SH-SY5Y (cell line): ENCODE results near the gene CEMIP.

Experiments
- GATA2 ChIP-seq: IDR thresholded peaks from 2 replicates; pipeline ENCODE4 v1.6.1; 2011; ENCODE audit warnings: mild to moderate bottlenecking, low read depth, low read length
- GATA3 ChIP-seq: IDR thresholded peaks from 2 replicates; pipeline ENCODE4 v1.6.1; 2011; ENCODE audit warnings: low read depth, mild to moderate bottlenecking, low read length, moderate library complexity

Gene CEMIP

DNA sequence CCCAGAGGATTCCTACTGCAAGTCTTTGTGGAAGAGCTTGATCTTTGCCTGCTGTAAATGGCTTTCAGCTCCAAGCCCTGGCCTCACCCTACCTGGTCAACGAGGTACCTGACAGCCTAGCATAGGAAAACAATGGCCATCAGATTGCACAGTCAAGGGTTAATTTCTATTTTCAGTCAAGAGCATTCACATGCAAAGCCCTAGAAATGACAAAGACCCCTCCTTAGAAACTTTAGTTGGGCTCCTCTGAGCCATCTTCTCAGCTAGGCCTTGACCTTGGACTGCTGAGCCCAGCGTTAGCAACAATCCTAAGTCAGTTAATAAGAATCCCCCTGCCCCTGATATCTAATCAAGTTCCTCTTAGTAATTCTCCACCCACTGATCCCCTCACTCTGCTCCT lies 192.0 kb downstream of the CEMIP start:
- TF ChIP-seq GATA2: no peak
- no peak for TF ChIP-seq GATA3

DNA sequence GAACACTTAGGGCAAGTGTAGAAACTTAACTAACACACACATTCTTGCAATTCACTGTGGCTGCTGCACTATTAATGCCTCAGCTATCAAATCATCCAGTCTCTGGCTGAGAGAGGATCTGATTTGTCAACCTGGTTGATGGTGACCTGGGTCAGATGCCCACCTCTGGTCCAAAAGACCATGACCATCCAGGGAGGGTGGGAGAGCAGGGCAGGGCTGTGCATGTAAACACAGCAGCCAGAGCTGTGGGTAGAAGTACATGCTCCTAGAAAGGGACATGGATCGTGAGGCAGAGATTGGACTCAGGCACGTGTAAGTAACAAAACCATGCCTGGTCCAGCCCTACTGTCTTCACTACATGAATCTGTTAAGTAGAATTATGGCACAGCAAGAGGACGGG lies 193.1 kb downstream of the CEMIP start:
- no peak for TF ChIP-seq GATA3
- no peak for TF ChIP-seq GATA2

DNA sequence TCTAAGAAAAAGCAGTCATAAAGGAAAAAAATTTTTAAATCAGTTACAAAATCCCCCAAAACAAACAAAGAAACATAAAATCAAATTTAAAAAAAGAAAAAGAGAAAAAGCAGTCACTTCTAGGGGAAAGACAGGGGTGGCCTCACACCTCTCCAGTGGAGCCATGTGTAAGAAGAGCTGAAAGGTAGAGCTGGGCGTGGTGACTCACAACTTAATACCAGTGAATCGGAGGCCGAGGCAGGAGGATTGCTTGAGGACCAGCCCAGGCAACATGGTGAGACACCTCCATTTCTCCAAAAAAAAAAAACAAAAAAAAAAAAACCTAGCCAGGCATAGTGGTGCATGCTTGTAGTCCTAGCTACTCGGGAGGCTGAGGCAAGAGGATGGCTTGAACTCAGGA lies 195.7 kb downstream of the CEMIP start:
- no peak for TF ChIP-seq GATA3
- no peak for TF ChIP-seq GATA2

DNA sequence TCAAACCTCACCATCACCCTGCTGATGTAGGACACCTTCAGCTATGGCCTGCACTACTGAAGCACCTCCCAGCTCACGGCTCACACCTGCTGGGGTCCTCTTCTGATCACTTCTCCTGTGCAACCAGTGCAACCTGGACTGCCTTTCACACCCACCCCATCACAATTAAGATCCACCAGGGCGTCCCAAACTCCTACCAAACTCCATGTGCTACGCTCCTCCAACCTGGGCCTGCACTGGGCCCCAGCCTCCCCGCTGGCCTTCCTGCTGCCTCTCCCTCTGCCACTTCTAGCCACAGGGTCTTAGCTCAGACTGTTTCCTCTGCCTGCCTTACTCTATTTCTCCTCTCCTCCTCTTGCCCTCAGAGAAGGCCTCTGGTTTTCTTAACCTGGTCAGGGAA lies 197.7 kb downstream of the CEMIP start:
- no peak for TF ChIP-seq GATA2
- TF ChIP-seq GATA3: no peak

DNA sequence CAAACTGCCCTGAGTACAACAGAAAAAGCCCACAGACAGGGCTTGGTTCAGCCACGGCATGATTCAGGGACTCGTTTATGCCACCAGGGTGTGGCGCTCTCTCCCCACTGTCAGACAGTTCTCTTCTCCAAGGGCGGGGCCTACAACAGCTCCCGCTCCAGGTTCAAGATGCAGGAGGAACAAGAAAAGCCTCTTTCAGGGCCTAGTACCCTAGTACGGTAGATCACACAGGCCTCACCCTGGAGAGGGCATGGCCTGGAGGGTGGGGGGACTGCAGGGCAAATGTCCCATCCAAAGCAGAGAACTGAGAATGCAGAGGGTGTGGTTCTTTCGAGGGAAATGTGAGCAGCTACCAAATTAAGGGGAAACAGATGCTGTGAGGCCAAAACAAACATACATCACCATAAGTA lies 198.5 kb downstream of the CEMIP start:
- TF ChIP-seq GATA3 (no peak), GATA2 (no peak)

DNA sequence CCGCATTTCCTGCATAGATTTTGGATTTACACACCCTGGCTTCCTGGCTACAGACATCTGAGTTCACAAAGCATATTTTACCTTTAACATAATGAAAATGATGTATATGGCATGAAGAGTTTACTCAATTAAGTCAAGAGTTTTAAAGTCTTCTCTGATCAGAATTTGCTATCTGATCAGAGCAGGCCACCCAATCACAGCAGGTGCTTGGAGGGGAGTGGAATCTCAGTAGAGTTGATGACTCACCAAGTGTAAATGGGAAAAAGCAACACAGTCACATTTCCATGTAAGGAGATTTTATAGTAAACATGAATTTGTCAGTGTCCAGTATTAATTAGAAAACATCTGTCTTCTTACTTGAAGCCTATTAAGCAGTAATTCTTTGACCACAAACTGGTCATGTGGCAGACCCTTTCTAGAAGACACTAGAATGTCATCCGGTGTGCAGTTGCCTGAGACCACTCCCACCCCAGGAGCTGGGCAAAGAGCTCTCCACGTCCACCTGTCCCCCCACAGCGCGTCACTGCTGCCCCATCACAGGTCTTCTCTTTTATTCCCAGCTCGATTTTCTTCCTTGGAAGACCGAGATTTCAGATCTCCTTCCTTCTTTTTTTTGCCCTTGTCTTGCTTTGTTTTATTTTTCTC lies 199.6 kb downstream of the CEMIP start:
- TF ChIP-seq GATA3 (no peak), GATA2 (no peak)

DNA sequence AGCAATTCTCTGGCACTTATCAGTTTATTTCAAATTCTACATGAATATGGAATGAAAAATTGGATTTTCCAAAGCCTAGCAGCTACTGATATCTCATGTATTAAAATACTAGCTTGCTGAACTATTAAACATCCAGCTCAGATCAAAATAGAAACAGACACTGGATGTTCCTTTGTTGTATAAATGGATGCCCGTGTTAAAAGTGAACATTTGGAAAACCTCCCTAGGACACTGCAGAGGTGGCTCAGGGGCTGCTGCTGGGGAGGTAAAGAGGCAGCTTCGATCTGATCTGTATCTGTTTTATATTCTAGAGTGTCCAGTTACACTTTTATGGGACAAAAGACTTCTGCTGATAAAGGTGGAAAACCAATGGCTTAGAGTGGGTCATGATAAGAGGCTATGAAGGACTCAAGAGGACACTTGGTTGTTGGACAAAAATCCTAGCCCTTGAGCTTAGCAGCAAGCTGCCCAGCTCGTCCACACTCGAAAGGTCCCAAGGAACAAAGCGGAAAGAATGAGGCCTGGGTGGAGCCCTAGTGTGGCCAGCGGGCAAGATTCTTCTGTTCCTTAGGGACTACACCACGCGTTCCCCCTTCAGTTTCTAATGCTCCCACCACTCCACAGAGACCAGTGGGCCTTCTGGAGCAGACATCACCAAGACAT lies 200.5 kb downstream of the CEMIP start:
- TF ChIP-seq GATA3 (no peak), GATA2 (no peak)

DNA sequence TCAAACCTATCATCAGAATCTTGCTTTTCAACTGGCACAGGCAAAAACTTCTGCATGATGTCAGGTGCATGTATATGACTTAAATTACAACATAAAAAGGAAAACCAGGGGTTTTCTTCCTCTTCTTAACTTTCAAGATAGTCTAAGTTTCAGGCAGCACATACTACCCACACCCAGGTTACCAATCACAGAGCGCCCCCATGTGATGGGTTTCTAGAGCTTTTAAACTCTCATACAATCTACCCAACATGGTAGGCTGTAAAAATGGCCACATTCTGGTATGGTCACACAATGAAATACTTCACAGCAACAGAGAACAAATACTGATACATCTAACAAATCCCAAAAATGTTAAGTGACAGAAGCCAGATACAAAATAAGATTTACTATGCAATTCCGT lies 203.0 kb downstream of the CEMIP start:
- TF ChIP-seq GATA2: no peak
- TF ChIP-seq GATA3: no peak

DNA sequence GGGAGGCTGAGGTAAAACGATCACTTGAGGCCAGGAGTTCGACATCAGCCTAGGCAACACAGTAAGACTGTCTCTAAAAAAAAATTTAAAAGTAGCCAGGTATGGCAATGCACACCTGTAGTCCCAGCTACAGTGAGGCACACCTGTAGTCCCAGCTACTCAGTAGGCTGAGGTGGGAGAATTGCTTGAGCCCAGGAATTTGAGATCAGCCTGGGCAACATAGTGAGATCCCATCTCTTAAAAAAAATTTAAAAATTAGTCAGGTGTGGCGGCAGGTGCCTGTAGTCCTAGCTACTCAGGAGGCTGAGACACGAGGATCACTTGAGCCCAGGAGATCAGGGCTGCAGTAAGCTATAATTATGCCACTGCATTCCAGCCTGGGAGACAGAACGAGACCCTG lies 203.7 kb downstream of the CEMIP start:
- TF ChIP-seq GATA2 (no peak), GATA3 (no peak)

DNA sequence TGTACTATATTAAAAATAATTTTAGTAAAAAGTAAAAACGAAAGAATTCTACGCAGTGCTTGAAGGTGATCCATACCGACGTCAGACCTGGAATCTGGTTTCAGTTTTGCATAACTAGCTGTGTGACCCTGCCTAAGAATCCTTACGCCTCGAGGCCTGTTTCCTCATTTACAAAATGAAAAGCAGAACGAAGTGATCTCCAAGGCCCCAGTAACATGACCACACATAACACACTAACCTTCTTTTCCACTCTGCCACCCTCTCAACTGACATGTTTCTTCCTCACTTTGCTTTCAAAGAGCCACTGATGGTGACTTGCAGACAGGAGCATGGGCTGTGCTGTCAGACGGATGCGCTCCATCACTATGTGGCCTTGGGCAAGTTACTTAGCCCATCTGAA lies 205.7 kb downstream of the CEMIP start:
- TF ChIP-seq GATA2 (no peak), GATA3 (no peak)

DNA sequence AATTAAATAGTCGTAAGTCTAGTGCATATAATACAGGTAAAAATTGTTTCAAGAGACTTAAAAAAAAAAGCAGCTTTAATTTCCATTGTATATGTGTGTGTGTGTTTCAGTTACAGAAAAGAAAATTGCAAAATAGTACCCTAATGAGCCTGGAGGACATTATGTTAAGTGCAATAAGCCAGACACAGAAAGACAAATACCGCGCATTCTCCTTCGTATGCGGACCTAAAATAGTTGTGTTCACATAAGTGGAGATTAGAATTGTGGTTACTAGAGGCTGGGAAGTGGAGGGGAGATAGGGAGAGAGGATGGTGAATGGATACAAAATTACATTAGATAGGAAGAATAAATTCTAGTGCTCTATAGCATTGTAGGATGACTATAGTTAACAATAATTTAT lies 206.8 kb downstream of the CEMIP start:
- TF ChIP-seq GATA2 (no peak), GATA3 (no peak)

DNA sequence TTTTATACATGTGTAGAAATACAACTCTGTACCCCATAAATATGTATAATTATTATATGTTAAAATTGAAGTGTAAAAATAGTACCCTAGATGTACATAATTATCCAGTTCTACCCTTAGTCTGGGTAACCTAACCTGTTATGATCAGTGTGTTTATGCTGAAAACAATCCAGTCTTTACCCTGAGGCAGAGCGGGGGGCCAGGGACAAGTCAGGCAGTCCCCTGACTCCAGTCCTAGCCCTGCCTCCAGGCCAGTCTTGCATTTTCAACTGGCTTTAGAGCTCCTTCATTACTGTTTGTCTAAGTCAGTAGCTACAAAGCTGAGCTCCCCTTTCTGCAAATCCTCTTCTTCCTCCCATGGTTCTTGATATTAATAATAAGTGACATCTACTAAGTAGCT lies 207.3 kb downstream of the CEMIP start:
- TF ChIP-seq GATA2 (no peak), GATA3 (no peak)

DNA sequence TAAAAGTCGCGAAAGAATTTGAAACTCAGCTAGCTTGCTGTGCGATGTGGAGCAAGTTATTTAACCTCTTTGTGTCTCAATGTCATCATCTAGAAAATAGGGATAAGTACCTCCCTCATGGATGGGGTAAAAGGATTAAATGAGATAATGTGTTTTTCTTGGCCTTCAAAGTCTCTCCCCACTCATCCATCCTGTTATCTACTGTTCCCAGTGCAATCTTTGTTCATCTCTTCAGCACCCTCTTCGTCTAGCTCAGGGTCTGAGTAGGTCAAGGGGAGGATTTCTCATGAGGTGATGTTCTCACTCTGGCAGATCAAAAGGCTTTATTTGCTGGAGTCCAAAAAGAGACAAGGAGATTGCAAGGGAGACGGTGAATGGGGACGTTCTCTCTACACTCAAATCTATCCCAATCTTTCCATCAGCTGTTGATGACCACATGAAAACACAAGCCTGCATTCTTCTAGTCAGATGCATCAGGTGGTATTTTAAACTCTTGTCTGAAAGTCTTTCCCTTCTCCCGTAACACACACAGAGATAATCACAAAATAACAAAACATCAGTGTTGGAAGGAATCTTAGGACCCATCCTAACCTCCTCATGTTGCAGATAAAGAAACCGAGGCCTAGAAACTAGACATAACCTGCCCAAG lies 209.1 kb downstream of the CEMIP start:
- TF ChIP-seq GATA3: no peak
- TF ChIP-seq GATA2: no peak

DNA sequence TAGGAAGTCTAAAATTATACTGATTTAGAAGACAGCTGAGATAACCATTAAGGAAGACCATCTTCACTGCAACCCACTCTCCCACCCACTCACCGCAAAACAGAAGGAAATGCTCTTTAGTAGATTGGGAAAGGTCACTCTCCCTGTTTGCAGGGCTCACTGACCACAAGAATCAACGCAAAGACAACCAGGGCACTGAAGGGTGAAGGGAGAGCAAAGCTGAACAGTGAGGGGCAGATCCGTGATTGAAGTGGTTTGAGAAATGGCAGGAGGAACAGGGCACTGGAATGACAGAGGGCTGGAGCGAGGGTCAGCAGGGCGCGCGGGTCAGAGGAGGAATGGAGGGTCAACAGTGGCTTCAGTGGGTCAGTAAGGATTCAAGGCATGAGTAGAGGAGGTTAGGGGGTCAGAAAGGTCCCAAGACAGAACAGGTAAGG lies 209.9 kb downstream of the CEMIP start:
- TF ChIP-seq GATA2 (no peak), GATA3 (no peak)

DNA sequence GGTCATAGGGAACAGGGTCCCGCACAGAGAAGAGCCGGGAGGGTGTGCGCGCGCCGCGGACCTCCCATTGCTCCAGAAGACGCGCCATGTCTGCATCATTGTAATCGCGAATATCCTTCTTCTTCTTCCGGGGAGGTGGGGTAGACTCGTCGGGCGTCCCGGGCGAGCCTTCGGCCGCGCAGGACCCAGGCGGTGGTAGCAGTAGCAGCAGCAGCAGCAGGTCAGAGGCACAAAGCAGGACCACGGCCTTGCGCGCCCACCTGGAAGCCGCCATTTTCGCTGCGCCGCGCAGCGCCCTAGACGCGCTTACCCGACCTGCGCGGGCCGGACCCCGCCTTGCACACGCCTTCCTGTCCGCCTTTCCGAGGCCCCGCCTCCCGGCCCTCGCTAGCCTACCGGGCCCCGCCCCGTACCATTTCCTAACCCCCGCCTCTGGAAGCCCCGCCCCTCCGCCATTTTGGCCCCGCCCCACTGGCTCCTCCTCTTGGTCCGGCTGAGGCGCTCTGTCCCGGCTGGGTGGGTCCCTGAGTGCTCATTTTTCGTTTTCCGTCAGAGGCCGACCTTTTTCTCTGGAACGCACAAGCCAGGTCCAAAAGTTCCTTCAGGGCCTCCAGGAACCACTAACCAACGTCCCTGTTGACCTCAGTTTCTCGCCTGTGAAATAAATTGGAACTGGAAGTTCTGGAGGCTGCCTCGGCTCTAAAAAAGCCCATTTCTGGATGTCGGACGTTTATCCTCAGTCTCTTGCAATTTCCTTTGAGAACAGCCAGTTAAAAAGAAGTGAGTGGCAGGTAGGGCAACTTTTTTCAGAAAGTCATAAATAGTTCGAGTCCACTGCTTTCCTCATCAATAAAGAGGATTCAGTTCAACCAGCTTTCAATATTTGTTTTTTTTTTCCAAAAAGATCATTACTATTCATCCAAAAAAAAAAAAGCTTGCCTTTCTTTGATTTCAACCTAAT lies 210.6 kb downstream of the CEMIP start, which contains the start of gene MESD:
Gene MESD (minus strand): TSS at position 302 of the 961 bp plus-strand sequence. CDS start 28 bp downstream, at position 274.
- TF ChIP-seq GATA3 (no peak), GATA2 (no peak)
